Breast epithelium (tissue), 3 donors: Measurements from ENCODE around the gene DBF4.

Experiments used
- POLR2A ChIP-seq: fragments of 450-650 bp; IDR thresholded peaks from one replicate; pipeline ENCODE4 v1.6.1; 2016; ENCODE audit warnings: antibody characterized with exemption, mild to moderate bottlenecking, moderate library complexity
- POLR2AphosphoS5 ChIP-seq, 3 donors: sonication (generic); formaldehyde crosslinking; IDR thresholded peaks; one replicate each; pipeline ENCODE4 v1.6.1; 2017; ENCODE audit warnings: antibody characterized with exemption in 3 of 3
- TF ChIP-seq, protein P1 (sequence below), 3 donors: fragments of 450-650 bp; IDR thresholded peaks; one replicate each; pipeline ENCODE4 v1.5.1; 2016 to 2017; ENCODE audit warnings: antibody characterized with exemption in 3 of 3, mild to moderate bottlenecking in 3 of 3, moderate library complexity in 3 of 3

- TF ChIP-seq POLR2A, result no peak
- TF ChIP-seq, protein P1, sequence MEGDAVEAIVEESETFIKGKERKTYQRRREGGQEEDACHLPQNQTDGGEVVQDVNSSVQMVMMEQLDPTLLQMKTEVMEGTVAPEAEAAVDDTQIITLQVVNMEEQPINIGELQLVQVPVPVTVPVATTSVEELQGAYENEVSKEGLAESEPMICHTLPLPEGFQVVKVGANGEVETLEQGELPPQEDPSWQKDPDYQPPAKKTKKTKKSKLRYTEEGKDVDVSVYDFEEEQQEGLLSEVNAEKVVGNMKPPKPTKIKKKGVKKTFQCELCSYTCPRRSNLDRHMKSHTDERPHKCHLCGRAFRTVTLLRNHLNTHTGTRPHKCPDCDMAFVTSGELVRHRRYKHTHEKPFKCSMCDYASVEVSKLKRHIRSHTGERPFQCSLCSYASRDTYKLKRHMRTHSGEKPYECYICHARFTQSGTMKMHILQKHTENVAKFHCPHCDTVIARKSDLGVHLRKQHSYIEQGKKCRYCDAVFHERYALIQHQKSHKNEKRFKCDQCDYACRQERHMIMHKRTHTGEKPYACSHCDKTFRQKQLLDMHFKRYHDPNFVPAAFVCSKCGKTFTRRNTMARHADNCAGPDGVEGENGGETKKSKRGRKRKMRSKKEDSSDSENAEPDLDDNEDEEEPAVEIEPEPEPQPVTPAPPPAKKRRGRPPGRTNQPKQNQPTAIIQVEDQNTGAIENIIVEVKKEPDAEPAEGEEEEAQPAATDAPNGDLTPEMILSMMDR (IDR thresholded peaks at IDR 0.05), result no peak
- no peak for TF ChIP-seq POLR2AphosphoS5 (IDR thresholded peaks at IDR 0.05)
These were observed 559 bp downstream of the DBF4 start for GRCh38 chr7:87876869-87877234.
